Smooth muscle cell (in vitro differentiated cells): ENCODE data around the gene MC1R. TPM values are rescaled to one million over a fixed set of nuclear protein-coding genes. Genes with fewer than 3 reads are reported as not detected.
"Not testable (repeated sequence)": the region's sequence is repeated elsewhere in the genome, so short reads cannot be mapped to it uniquely, and the experiment has no call there.

Source experiments
- DNase-seq: peaks from one replicate; lab custom pipeline; 2025; ENCODE audit not compliant: unreplicated experiment; lab: John Stamatoyannopoulos, UW
- H2AFZ ChIP-seq: fragments of 200-600 bp; sonication (generic); 2 replicates; pipeline ENCODE4 v1.6.0; 2016; ENCODE audit warnings: antibody characterized with exemption, low read depth, mild to moderate bottlenecking
- H3F3A ChIP-seq: fragments of 200-600 bp; sonication (generic); 2 replicates; pipeline ENCODE4 v1.6.0; 2017; ENCODE audit warnings: antibody characterized with exemption, low read depth
- H3K27ac ChIP-seq: fragments of 200-600 bp; sonication (generic); 2 replicates; pipeline ENCODE4 v1.5.1; 2016; ENCODE audit warnings: low read depth, mild to moderate bottlenecking
- H3K27me3 ChIP-seq: fragments of 200-600 bp; sonication (generic); 2 replicates; pipeline ENCODE4 v1.6.1; 2016; ENCODE audit warnings: low read depth, mild to moderate bottlenecking
- H3K36me3 ChIP-seq: fragments of 200-600 bp; sonication (generic); 2 replicates; pipeline ENCODE4 v1.5.1; 2016; ENCODE audit warnings: low read depth
- H3K4me1 ChIP-seq: fragments of 200-600 bp; sonication (generic); 2 replicates; pipeline ENCODE4 v1.5.1; 2016; ENCODE audit warnings: low read depth
- H3K4me2 ChIP-seq: fragments of 200-600 bp; sonication (generic); 2 replicates; pipeline ENCODE4 v1.6.0; 2016; ENCODE audit warnings: mild to moderate bottlenecking
- H3K4me3 ChIP-seq: fragments of 200-600 bp; sonication (generic); 2 replicates; pipeline ENCODE4 v1.5.1; 2016; ENCODE audit warnings: mild to moderate bottlenecking
- H3K79me2 ChIP-seq: fragments of 200-600 bp; sonication (generic); 2 replicates; pipeline ENCODE4 v1.6.0; 2016; ENCODE audit warnings: low read depth, mild to moderate bottlenecking
- H3K9ac ChIP-seq: fragments of 200-600 bp; sonication (generic); 2 replicates; pipeline ENCODE4 v1.6.0; 2016; ENCODE audit warnings: low read depth
- H3K9me3 ChIP-seq: fragments of 200-600 bp; sonication (generic); replicated peaks from 2 replicates; pipeline ENCODE4 v1.5.1; 2016; ENCODE audit warnings: low read depth
- H4K20me1 ChIP-seq: fragments of 200-600 bp; sonication (generic); 2 replicates; pipeline ENCODE4 v1.6.0; 2016; ENCODE audit warnings: low read depth
- CTCF ChIP-seq: fragments of 200-600 bp; sonication (generic); IDR thresholded peaks from 2 replicates; pipeline ENCODE4 v1.5.1; 2017; ENCODE audit warnings: borderline replicate concordance, mild to moderate bottlenecking, antibody characterized with exemption; ENCODE audit not compliant: insufficient read depth, poor library complexity, severe bottlenecking
- WGBS: methylation state at CpG from one replicate; pipeline ENCODE4 v1.1.7; 2016; ENCODE audit warnings: low lambda C conversion rate; 5-methylcytosine and 5-hydroxymethylcytosine counted together
- polyA plus RNA-seq: library from polyadenylated mRNA; unstranded; fragments of >200 nt; fragmentation: Nextera tagmentation; extraction: Ambion mirVana; gene quantifications from 2 replicates; pipeline ENCODE4 v1.2.1, GENCODE V29; 2016
- total RNA-seq: library from RNA; depleted of rRNA; stranded (reverse); fragments of >200 nt; gene quantifications from 2 replicates; pipeline ENCODE4 v1.2.3, GENCODE V29; 2014

MC1R gene
- total and polyA plus RNA-seq, 2 experiments from 2014 or later, result 14.5 to 16.8 TPM

- Histone ChIP-seq H3K4me2 (no peak overlapping the region), H3K27ac (no peak overlapping the region), H3K27me3 (no peaks in the 10 kb centered on the region), H3K36me3 (no peaks in the 10 kb centered on the region), H3K9me3 (no peaks in the 10 kb centered on the region), H3F3A (peaks cover 19% of the 10 kb centered on the region), H3K9ac (no peak overlapping the region), H3K4me1 (peaks cover 4% of the 10 kb centered on the region), H2AFZ (no peak overlapping the region), H3K4me3 (no peak overlapping the region), H4K20me1 (no peaks in the 10 kb centered on the region), H3K79me2 (peaks cover 4% of the 10 kb centered on the region)
- DNase-seq, result no peak
- no peak for TF ChIP-seq CTCF
- WGBS, result 91% methylated on average over 9 of the region's 9 CpGs
Measured at GRCh38 chr16:89966756-89967155, 48.1 kb downstream of the MC1R start.

GRCh38 chr16:89967436-89967835, 48.8 kb downstream of the MC1R start:
- H3K79me2 ChIP-seq, H3K9me3 ChIP-seq, H3K4me3 ChIP-seq, H3K27me3 ChIP-seq, H3K4me2 ChIP-seq, H3K36me3 ChIP-seq, H2AFZ ChIP-seq, H3K4me1 ChIP-seq, H4K20me1 ChIP-seq, DNase-seq, H3K27ac ChIP-seq, H3K9ac ChIP-seq: not testable (repeated sequence)
- 92% methylated on average over 5 of the region's 5 CpGs for WGBS
- H3F3A ChIP-seq, result peaks cover 19% of the 10 kb centered on the region

- Histone ChIP-seq H3K79me2 (peaks cover 11% of the 10 kb centered on the region), H3F3A (peaks cover 19% of the 10 kb centered on the region)
- not testable (repeated sequence) for H3K9me3 ChIP-seq, H3K4me3 ChIP-seq, H3K4me2 ChIP-seq, H3K36me3 ChIP-seq, DNase-seq, H4K20me1 ChIP-seq, H2AFZ ChIP-seq, H3K4me1 ChIP-seq, H3K27ac ChIP-seq, H3K9ac ChIP-seq, H3K27me3 ChIP-seq
- WGBS, result 95% methylated on average over 11 of the region's 11 CpGs
Measured at GRCh38 chr16:89968074-89968473, 49.4 kb downstream of the MC1R start.

GRCh38 chr16:89969741-89970410, 51.2 kb downstream of the MC1R start:
- WGBS, result 100% methylated on average over 6 of the region's 6 CpGs
- H3K36me3 ChIP-seq, result no peaks in the 10 kb centered on the region
- peaks cover 15% of the 10 kb centered on the region for H3K4me1 ChIP-seq
- H3F3A ChIP-seq, result peaks cover 19% of the 10 kb centered on the region
- no peaks in the 10 kb centered on the region for H3K27me3 ChIP-seq
- H3K27ac ChIP-seq, result no peak overlapping the region
- H3K4me3 ChIP-seq, result no peak overlapping the region
- no peak overlapping the region for H2AFZ ChIP-seq
- TF ChIP-seq CTCF, result no peak
- no peaks in the 10 kb centered on the region for H4K20me1 ChIP-seq
- H3K9me3 ChIP-seq, result no peaks in the 10 kb centered on the region
- no peak overlapping the region for H3K9ac ChIP-seq
- no peak for DNase-seq
- H3K79me2 ChIP-seq, result peaks cover 29% of the 10 kb centered on the region
- no peak overlapping the region for H3K4me2 ChIP-seq

Other genes starting within 250 kb of the MC1R start
- gene CDK10, start 232.2 kb upstream of the MC1R start, total RNA-seq, result 22.2 and 24.4 TPM in 2 replicates
- gene CDK10, start 232.2 kb upstream of the MC1R start, polyA plus RNA-seq, result 77.0 and 84.9 TPM in 2 replicates
- gene SPATA2L, start 217.2 kb upstream of the MC1R start, total RNA-seq, result 7.8 and 10.2 TPM in 2 replicates
- 14.1 and 16.5 TPM in 2 replicates for gene SPATA2L, start 217.2 kb upstream of the MC1R start, polyA plus RNA-seq
- 6.7 and 10.6 TPM in 2 replicates for gene VPS9D1, start 198.0 kb upstream of the MC1R start, total RNA-seq
- 13.0 and 15.7 TPM in 2 replicates for gene VPS9D1, start 198.0 kb upstream of the MC1R start, polyA plus RNA-seq
- 5.3 and 8.0 TPM in 2 replicates for gene ZNF276, start 197.3 kb upstream of the MC1R start, total RNA-seq
- 11.0 and 11.7 TPM in 2 replicates for gene ZNF276, start 197.3 kb upstream of the MC1R start, polyA plus RNA-seq
- gene FANCA, start 102.2 kb upstream of the MC1R start, total RNA-seq, result 6.0 and 17.7 TPM in 2 replicates
- gene FANCA, start 102.2 kb upstream of the MC1R start, polyA plus RNA-seq, result 13.1 and 16.7 TPM in 2 replicates
- 1.1 and 1.4 TPM in 2 replicates for gene SPIRE2, start 90.4 kb upstream of the MC1R start, total RNA-seq
- gene SPIRE2, start 90.4 kb upstream of the MC1R start, polyA plus RNA-seq, result 1.1 and 2.2 TPM in 2 replicates
- 69.7 and 99.8 TPM in 2 replicates for gene TCF25, start 45.3 kb upstream of the MC1R start, total RNA-seq
- gene TCF25, start 45.3 kb upstream of the MC1R start, polyA plus RNA-seq, result 174 and 272 TPM in 2 replicates
- gene TUBB3, start 4.5 kb downstream of the MC1R start, total RNA-seq, result 213 and 234 TPM in 2 replicates
- gene TUBB3, start 4.5 kb downstream of the MC1R start, polyA plus RNA-seq, result 198 and 303 TPM in 2 replicates
- 63.6 and 85.3 TPM in 2 replicates for gene DEF8, start 29.9 kb downstream of the MC1R start, total RNA-seq
- gene DEF8, start 29.9 kb downstream of the MC1R start, polyA plus RNA-seq, result 93.7 and 97.0 TPM in 2 replicates
- 3.5 and 3.8 TPM in 2 replicates for gene DBNDD1, start 100.6 kb downstream of the MC1R start, total RNA-seq
- 3.3 and 7.0 TPM in 2 replicates for gene DBNDD1, start 100.6 kb downstream of the MC1R start, polyA plus RNA-seq
- not detected in 2 replicates for gene PRDM7, start 158.5 kb downstream of the MC1R start, total RNA-seq
- 0.11 TPM in 1 of 2 replicates, not detected in the other for gene PRDM7, start 158.5 kb downstream of the MC1R start, polyA plus RNA-seq